C4-2B (cell line): ENCODE measurements around the gene EFNA5.

Experiments used
- CTCF ChIP-seq: fragments of 450-650 bp; conservative IDR thresholded peaks from 2 replicates; pipeline ENCODE4 v1.5.1; 2017; ENCODE audit warnings: mild to moderate bottlenecking
- ZFX ChIP-seq: fragments of 450-650 bp; IDR thresholded peaks from 2 replicates; pipeline ENCODE4 v1.6.1; 2017

GRCh38 chr5:107604990-107605389 is 65.7 kb downstream of the EFNA5 start:
- TF ChIP-seq CTCF, result no peak
- no peak for TF ChIP-seq ZFX
